HG03342 (cell line): ENCODE data around the gene FFAR1.
A peak's percentile ranks its signal among the peaks of the same experiment; 100 is the strongest.

Experiments
- ATAC-seq: cut with Tn5 transposase; IDR thresholded peaks from one replicate; pipeline ENCODE4 v1.9.1; 2021; ENCODE audit warnings: mild to moderate bottlenecking, moderate library complexity; ENCODE audit not compliant: unreplicated experiment

FFAR1 gene

DNA sequence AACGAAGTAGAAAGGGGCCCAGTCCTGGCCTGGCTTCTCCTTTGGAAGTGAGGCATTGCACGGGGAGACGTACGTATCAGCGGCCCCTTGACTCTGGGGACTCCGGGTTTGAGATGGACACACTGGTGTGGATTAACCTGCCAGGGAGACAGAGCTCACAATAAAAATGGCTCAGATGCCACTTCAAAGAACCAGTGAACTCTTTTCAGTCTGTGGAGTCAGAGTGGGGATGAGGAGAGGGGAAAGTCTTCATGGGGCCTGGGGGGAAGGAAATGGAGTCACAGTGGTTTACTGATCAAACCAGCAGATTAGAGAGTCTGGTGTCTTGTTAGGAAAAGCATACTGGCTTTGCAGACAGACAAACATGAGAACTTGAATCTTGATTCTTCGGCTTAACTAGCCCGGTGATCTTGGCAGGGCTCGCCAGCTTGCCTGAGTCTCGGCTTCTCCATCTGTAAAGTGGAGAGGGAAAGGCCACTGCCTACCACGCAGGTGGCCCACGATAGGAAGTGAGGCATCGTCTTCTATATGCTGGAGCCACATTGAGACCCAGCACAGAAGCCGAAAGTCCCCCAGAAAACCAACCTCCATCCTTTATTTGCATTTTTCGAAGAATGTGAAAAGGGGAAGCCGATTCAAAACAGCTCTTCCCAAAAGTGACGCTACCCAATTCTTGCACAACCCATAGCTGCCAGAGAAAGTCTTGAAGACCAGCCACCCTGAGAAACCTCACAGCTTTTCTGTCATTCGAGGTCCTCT is at the start of gene FFAR1:
FFAR1 (plus strand) TSS at position 732 of the 759 bp plus-strand sequence. CDS start 3,650 bp downstream, outside the sequence.
- ATAC-seq: peak; percentile 43

DNA sequence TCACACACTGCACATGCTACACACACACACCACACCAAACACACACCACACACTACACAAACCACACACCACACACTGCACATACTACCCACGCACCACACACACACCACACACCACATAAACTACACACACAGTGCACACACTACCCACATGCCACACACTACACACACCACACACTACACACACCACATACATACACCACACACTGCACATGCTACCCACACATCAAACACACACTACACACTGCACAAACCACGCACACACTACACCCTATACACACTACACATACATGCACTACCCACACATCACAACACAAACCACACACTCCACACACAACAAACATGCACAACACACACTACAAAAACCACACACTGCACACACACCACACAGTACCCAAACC is 49.8 kb upstream of the FFAR1 start:
- ATAC-seq: no peak

GRCh38 chr19:35298561-35298972 is 49.1 kb upstream of the FFAR1 start:
- ATAC-seq: no peak

GRCh38 chr19:35299523-35300338 is 48.0 kb upstream of the FFAR1 start:
- no peak for ATAC-seq

- ATAC-seq: no peak
These were observed 47.4 kb upstream of the FFAR1 start for GRCh38 chr19:35300339-35300649.

DNA sequence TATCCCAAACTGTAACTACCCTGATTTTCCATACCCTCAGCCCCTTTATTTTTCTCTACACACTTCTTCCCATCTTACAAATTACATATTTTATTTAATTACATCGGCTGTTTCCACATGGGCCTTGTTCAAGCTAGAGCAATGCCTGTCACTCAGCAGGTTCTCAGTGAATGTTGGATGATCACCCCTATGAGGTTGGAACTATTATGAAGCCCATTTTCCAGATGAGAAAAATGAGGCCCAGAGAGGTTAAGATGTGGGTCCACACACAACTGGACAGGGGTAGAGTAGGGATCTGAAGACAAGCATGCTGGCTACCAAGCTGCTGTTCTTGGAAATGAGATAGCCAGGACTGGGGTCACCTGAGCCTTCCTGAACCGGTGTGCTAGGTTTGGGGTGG is 45.7 kb upstream of the FFAR1 start:
- ATAC-seq: no peak

DNA sequence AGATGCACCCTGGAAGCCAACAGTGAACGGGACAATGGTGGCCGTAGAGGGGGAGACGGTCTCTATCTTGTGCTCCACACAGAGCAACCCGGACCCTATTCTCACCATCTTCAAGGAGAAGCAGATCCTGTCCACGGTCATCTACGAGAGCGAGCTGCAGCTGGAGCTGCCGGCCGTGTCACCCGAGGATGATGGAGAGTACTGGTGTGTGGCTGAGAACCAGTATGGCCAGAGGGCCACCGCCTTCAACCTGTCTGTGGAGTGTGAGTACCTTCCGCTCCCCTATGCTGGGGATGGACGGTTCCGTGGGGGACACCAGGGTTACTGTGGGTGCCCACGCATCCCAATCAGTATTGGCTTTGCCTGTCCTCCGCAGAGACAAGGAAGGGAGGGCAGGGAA is 45.3 kb upstream of the FFAR1 start:
- ATAC-seq: no peak

GRCh38 chr19:35303357-35303915 is 44.3 kb upstream of the FFAR1 start:
- ATAC-seq: no peak

- no peak for ATAC-seq
These were observed 43.7 kb upstream of the FFAR1 start for GRCh38 chr19:35304036-35304435.

DNA sequence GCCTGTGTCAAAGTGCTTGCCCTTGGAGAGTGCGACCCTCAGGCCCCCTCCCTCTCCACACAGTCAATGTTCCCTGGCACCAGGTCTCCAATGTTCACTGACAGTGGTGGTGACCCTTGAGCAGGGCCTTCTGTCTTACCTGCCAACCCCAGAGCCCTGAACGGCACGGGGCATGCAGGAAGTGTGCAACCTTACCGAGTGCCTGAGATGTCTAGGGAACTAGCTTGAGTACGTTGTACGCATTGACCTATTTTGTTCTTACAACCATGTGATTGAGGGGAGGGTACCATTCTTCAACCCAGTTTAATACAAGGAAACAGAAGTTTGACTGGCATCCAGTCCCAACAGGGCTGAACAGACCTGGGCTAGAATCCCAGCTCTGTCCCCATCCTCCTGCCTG is 42.5 kb upstream of the FFAR1 start:
- ATAC-seq: no peak

DNA sequence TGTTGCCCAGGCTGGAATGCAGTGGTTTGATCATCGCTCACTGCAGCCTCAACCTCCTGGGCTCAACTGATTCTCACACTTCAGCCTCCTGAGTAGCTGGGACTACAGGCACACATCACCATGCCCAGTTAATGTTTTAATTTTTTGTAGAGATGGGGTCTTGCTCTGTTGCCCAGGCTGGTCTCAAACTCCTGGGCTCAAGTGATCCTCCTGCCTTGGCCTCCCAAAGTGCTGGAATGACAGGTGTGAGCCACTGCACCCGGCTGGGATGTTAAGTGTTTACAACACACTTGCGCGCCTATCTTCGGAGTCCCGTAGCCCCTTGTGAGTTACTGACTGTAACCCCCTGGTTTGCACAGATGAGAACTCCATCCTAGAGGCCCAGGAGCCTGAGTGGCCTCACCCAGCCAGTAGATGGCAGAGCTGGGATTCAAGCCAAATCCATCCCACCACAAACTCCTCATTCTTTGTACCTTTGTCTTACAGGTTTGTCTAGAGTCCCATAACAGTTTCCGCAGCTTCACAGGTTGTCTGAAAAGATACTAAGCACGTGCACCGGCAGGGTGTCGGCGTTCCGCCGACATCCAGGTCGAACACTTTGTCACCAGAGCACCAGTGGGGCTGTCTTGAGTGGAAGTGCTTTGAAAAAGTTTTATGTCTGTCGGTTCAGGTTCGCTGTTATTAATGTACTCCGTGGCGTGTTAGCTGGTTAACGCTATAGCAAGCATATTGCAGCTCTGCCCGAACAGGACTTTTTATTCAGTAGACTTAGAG is 41.0 kb upstream of the FFAR1 start:
- no peak for ATAC-seq

- no peak for ATAC-seq
These were observed 39.8 kb upstream of the FFAR1 start for GRCh38 chr19:35307931-35308330.

GRCh38 chr19:35308910-35309309 is 38.8 kb upstream of the FFAR1 start:
- ATAC-seq: no peak

- ATAC-seq: no peak
These were observed 38.0 kb upstream of the FFAR1 start for GRCh38 chr19:35309481-35310279.

DNA sequence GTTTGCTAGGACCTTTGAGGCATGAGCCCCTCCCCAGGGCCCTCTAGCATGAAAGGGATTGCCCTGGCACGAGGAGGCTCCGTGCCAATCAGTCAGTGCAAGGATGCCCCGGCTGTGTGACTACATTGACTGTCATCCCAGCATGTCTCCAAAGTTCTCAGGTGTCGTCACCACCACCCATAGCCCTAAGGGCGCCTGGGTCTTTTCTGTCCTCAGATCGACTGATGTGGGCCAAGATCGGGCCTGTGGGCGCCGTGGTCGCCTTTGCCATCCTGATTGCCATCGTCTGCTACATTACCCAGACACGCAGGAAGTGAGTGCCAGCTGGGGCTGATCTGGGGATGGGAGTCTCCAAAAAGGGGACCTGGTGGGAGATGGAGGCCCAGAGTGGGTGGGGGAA is 37.4 kb upstream of the FFAR1 start:
- ATAC-seq: no peak

- ATAC-seq: no peak
These were observed 36.8 kb upstream of the FFAR1 start for GRCh38 chr19:35310811-35311465.

GRCh38 chr19:35311901-35312665 is 35.6 kb upstream of the FFAR1 start:
- no peak for ATAC-seq

DNA sequence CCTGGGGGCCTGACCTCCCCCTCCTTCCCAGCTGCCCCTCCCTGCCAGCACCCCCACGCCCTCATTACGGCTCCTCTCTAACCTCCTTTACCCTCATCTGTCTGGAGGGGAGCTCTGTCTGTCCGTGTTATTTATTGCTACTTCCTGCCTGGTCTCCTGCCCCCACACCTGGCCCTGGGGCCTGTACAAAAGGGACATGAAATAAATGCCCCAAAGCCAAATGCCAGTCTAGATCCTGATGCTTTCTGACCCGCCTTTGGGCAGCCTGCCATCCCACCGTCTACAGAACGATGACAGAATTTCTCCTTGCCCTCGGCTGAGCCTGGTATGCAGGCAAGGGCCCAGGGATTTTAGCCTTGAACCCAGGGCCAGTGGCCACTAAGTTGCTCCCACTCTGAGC is 34.1 kb upstream of the FFAR1 start:
- no peak for ATAC-seq

DNA sequence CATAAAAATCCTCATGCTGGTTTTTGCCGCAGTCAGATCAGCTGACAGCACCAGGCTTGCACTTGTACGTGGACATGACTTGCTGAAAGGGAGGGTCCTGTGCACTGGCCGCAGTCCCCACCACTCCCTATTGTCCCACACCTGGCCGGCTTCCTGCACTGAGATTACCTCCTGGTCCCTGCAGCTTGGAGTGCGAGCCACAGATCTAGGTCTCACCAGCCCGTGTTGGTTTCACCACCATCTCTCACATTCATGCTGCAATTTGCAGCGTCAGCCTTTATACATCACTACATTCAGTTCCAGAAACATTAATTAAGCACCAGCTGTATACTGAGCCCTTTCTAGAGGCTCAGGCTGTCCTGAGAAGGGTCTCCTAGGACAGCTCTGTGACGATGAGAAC is 33.7 kb upstream of the FFAR1 start:
- no peak for ATAC-seq
